Measurements from ENCODE around the gene ACAP2.
"Not testable (repeated sequence)": the region's sequence is repeated elsewhere in the genome, so short reads cannot be mapped to it uniquely, and the experiment has no call there.

DNA sequence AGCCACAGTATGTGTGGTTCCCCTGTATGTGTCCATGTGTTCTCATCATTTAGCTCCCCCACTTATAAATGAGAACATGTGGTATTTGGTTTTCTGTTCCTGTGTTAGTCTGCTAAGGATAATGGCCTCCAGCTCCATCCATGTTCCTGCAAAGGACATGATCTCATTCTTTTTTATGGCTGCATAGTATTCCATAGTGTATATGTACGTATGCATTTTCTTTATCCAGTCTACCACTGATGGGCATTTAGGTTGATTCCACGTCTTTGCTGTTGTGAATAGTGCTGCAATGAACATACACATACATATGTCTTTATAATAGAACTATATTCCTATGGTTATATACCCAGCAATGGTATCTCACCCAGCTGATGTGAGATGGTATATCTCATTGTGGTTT is 88.8 kb downstream of the ACAP2 start:
- TF ChIP-seq EP300, POLR2A (IDR thresholded peaks at IDR 0.05): not testable (repeated sequence)
- TF ChIP-seq, protein P1, sequence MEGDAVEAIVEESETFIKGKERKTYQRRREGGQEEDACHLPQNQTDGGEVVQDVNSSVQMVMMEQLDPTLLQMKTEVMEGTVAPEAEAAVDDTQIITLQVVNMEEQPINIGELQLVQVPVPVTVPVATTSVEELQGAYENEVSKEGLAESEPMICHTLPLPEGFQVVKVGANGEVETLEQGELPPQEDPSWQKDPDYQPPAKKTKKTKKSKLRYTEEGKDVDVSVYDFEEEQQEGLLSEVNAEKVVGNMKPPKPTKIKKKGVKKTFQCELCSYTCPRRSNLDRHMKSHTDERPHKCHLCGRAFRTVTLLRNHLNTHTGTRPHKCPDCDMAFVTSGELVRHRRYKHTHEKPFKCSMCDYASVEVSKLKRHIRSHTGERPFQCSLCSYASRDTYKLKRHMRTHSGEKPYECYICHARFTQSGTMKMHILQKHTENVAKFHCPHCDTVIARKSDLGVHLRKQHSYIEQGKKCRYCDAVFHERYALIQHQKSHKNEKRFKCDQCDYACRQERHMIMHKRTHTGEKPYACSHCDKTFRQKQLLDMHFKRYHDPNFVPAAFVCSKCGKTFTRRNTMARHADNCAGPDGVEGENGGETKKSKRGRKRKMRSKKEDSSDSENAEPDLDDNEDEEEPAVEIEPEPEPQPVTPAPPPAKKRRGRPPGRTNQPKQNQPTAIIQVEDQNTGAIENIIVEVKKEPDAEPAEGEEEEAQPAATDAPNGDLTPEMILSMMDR (IDR thresholded peaks at IDR 0.05), result not testable (repeated sequence)

Measured in tibial nerve (tissue), 4 donors.